H1 (cell line): ENCODE data around the gene UBA6. TPM values are rescaled to one million over a fixed set of nuclear protein-coding genes. Genes with fewer than 3 reads are reported as not detected.

Source experiments
- CTCF ChIA-PET: fragments of 300-600 bp; sonication (Branson Sonifier 250); formaldehyde crosslinking; loops from one replicate; lab custom pipeline; 2021; ENCODE audit not compliant: partially characterized antibody; lab: Charles Lee
- POLR2A ChIA-PET: fragments of 300-600 bp; sonication (Branson Sonifier 250); formaldehyde crosslinking; loops from one replicate; lab custom pipeline; 2021; ENCODE audit warnings: inconsistent platforms; ENCODE audit not compliant: partially characterized antibody; lab: Charles Lee
- DNase-seq, 2 experiments: peaks; one replicate each; pipeline versions ENCODE4 v3.0.0 to v3.0.0-alpha.2; 2010 to 2022; ENCODE audit warnings: low spot score in 2 of 2, low read depth in 1 of 2, mixed read lengths in 1 of 2
- FAIRE-seq: peaks from 2 replicates; lab custom pipeline; 2011; peaks lifted over from hg19 to GRCh38; lab: Jason Lieb, UNC
- H2AFZ ChIP-seq: 2 replicates; pipeline ENCODE4 v1.8.1; 2012; ENCODE audit warnings: low read length, inconsistent platforms
- H2AK5ac ChIP-seq: 2 replicates; pipeline ENCODE4 v1.6.1; 2013; ENCODE audit warnings: low read depth, low read length
- H2BK120ac ChIP-seq: replicated peaks from 2 replicates; pipeline ENCODE3; 2013; ENCODE audit warnings: low read depth, low read length, inconsistent platforms
- H2BK12ac ChIP-seq: 2 replicates; pipeline ENCODE4 v1.6.1; 2013; ENCODE audit warnings: low read depth, low read length
- H2BK15ac ChIP-seq: 2 replicates; pipeline ENCODE4 v1.6.1; 2013; ENCODE audit warnings: low read length
- H2BK20ac ChIP-seq: 2 replicates; pipeline ENCODE4 v1.6.1; 2013; ENCODE audit warnings: low read length
- H2BK5ac ChIP-seq: 2 replicates; pipeline ENCODE4 v1.6.1; 2013; ENCODE audit warnings: low read depth, low read length
- H3K14ac ChIP-seq: 2 replicates; pipeline ENCODE4 v1.6.1; 2013; ENCODE audit warnings: inconsistent platforms; ENCODE audit not compliant: insufficient read length
- H3K18ac ChIP-seq: 2 replicates; pipeline ENCODE4 v1.6.1; 2013; ENCODE audit warnings: low read length; ENCODE audit errors: extremely low read depth
- H3K23ac ChIP-seq: 2 replicates; pipeline ENCODE4 v1.6.1; 2013; ENCODE audit warnings: inconsistent platforms; ENCODE audit not compliant: insufficient read length
- H3K23me2 ChIP-seq: 2 replicates; pipeline ENCODE4 v1.6.1; 2013; ENCODE audit warnings: low read depth, low read length
- H3K27ac ChIP-seq: 2 replicates; pipeline ENCODE4 v1.6.1; 2011; ENCODE audit warnings: low read depth, low read length, inconsistent platforms
- H3K27me3 ChIP-seq, 4 experiments: replicated peaks in 1 of 4; 1 replicate in 1 of 4; 2 replicates in 3 of 4; pipeline versions ENCODE4 v1.6.1 to v1.8.1; 2011 to 2013; ENCODE audit warnings: low read length in 3 of 4, mild to moderate bottlenecking in 3 of 4, inconsistent platforms in 2 of 4, mixed read lengths in 2 of 4, moderate library complexity in 1 of 4; ENCODE audit not compliant: control insufficient read depth in 3 of 4, insufficient read depth in 3 of 4; ENCODE audit errors: extremely low read depth in 1 of 4
- H3K36me3 ChIP-seq, 4 experiments: 2 replicates each; pipeline versions ENCODE4 v1.6.1 to v1.8.1; 2011 to 2013; ENCODE audit warnings: mild to moderate bottlenecking in 4 of 4, low read length in 3 of 4, moderate library complexity in 2 of 4, control low read depth in 1 of 4, inconsistent platforms in 1 of 4; ENCODE audit not compliant: insufficient read depth in 4 of 4, control insufficient read depth in 2 of 4
- H3K4ac ChIP-seq: replicated peaks from 2 replicates; pipeline ENCODE3; 2013; ENCODE audit warnings: low read length, low read depth, mixed read lengths, inconsistent platforms; ENCODE audit not compliant: insufficient read length
- H3K4me1 ChIP-seq, 4 experiments: replicated peaks in 1 of 4; 1 replicate in 1 of 4; 2 replicates in 3 of 4; pipeline versions ENCODE4 v1.6.1 to v1.8.1; 2011 to 2013; ENCODE audit warnings: low read length in 3 of 4, inconsistent platforms in 2 of 4, mixed read lengths in 1 of 4; ENCODE audit not compliant: insufficient read depth in 4 of 4, control insufficient read depth in 3 of 4
- H3K4me2 ChIP-seq, 2 experiments: 2 replicates each; pipeline versions ENCODE4 v1.6.1 to v1.8.1; 2011 to 2013; ENCODE audit warnings: low read depth in 2 of 2, low read length in 2 of 2, control low read depth in 1 of 2, inconsistent platforms in 1 of 2, mild to moderate bottlenecking in 1 of 2; ENCODE audit not compliant: insufficient read depth in 1 of 2
- H3K4me3 ChIP-seq, 4 experiments: fragments of 200-600, 300-600 bp in 1 of 4; sonication (generic), shearing (Covaris generic), sonication (Bioruptor Twin) in 1 of 4; 2 replicates each; pipeline versions ENCODE4 v1.5.1 to v1.8.1; 2011 to 2016; ENCODE audit warnings: low read length in 4 of 4, low read depth in 3 of 4, control low read depth in 2 of 4, inconsistent platforms in 2 of 4, mild to moderate bottlenecking in 2 of 4, mixed read lengths in 1 of 4, moderate library complexity in 1 of 4; ENCODE audit not compliant: insufficient read depth in 2 of 4; ENCODE audit errors: extremely low read depth in 1 of 4
- H3K56ac ChIP-seq: replicated peaks from 2 replicates; pipeline ENCODE3; 2013; ENCODE audit warnings: low read depth, mild to moderate bottlenecking, mixed read lengths, low read length, inconsistent platforms; ENCODE audit not compliant: insufficient read length
- H3K79me1 ChIP-seq: 2 replicates; pipeline ENCODE4 v1.6.1; 2013; ENCODE audit warnings: low read depth, low read length, control low read depth
- H3K79me2 ChIP-seq, 2 experiments: 2 replicates each; pipeline versions ENCODE4 v1.6.1 to v1.8.1; 2012 to 2013; ENCODE audit warnings: low read length in 2 of 2, mild to moderate bottlenecking in 2 of 2, inconsistent platforms in 1 of 2; ENCODE audit not compliant: insufficient read depth in 2 of 2, control insufficient read depth in 1 of 2
- H3K9ac ChIP-seq, 4 experiments: replicated peaks in 1 of 4; 1 replicate in 1 of 4; 2 replicates in 3 of 4; pipeline versions ENCODE4 v1.6.1 to v1.8.1; 2011 to 2013; ENCODE audit warnings: low read depth in 3 of 4, low read length in 3 of 4, control low read depth in 2 of 4, mild to moderate bottlenecking in 2 of 4, moderate library complexity in 2 of 4, inconsistent platforms in 1 of 4; ENCODE audit errors: extremely low read depth in 1 of 4
- H3K9me3 ChIP-seq, 2 experiments: 2 replicates each; pipeline versions ENCODE4 v1.6.1 to v1.8.1; 2012 to 2013; ENCODE audit warnings: mild to moderate bottlenecking in 2 of 2, moderate library complexity in 2 of 2, control low read depth in 1 of 2, inconsistent platforms in 1 of 2, low read depth in 1 of 2, low read length in 1 of 2, mixed read lengths in 1 of 2; ENCODE audit not compliant: insufficient read depth in 2 of 2
- H4K20me1 ChIP-seq, 2 experiments: replicated peaks in 1 of 2; 2 replicates each; pipeline versions ENCODE3 to v1.8.1; 2011 to 2013; ENCODE audit warnings: inconsistent platforms in 2 of 2, low read length in 2 of 2, mild to moderate bottlenecking in 1 of 2; ENCODE audit not compliant: insufficient read depth in 2 of 2, control insufficient read depth in 1 of 2
- H4K5ac ChIP-seq: 2 replicates; pipeline ENCODE4 v1.6.1; 2013; ENCODE audit warnings: low read length, low read depth, mixed read lengths, inconsistent platforms; ENCODE audit not compliant: insufficient read length
- H4K8ac ChIP-seq: 2 replicates; pipeline ENCODE4 v1.8.0; 2013; ENCODE audit warnings: mild to moderate bottlenecking, moderate library complexity, low read length, inconsistent platforms; ENCODE audit not compliant: insufficient read depth; ENCODE audit errors: extremely low read depth
- H4K91ac ChIP-seq: replicated peaks from 2 replicates; pipeline ENCODE3; 2013; ENCODE audit warnings: low read length, mixed read lengths, inconsistent platforms; ENCODE audit not compliant: insufficient read length
- CBX5 ChIP-seq: fragments of 300-800, 300-1000 bp; sonication (generic); IDR thresholded peaks from 2 replicates; pipeline ENCODE4 v1.7.1; 2016; ENCODE audit warnings: antibody characterized with exemption, low read length, low read depth
- CEBPB ChIP-seq: IDR thresholded peaks from 2 replicates; pipeline ENCODE4 v1.6.1; 2012; ENCODE audit warnings: low read depth, low read length
- CTBP2 ChIP-seq: IDR thresholded peaks from 2 replicates; pipeline ENCODE4 v1.7.0; 2011; ENCODE audit warnings: borderline replicate concordance, mild to moderate bottlenecking, moderate library complexity, mixed read lengths, low read length; ENCODE audit not compliant: insufficient read depth, insufficient read length
- EZH2 ChIP-seq: fragments of 200-600 bp; sonication (generic); IDR thresholded peaks from 2 replicates; pipeline ENCODE4 v1.7.1; 2012; ENCODE audit warnings: low read depth, mild to moderate bottlenecking, moderate library complexity, low read length, inconsistent platforms; ENCODE audit not compliant: severe bottlenecking
- GABPA ChIP-seq: IDR thresholded peaks from 2 replicates; pipeline ENCODE4 v1.6.1; 2011; ENCODE audit warnings: mild to moderate bottlenecking, low read length, moderate library complexity, borderline replicate concordance; ENCODE audit not compliant: insufficient read depth
- KDM4A ChIP-seq: IDR thresholded peaks from one replicate; pipeline ENCODE4 v1.7.1; 2012; ENCODE audit warnings: low read depth, mild to moderate bottlenecking, moderate library complexity, low read length, inconsistent platforms; ENCODE audit not compliant: severe bottlenecking
- RAD21 ChIP-seq, 2 experiments: IDR thresholded peaks in 1 of 2; conservative IDR thresholded peaks in 1 of 2; 2 replicates each; pipeline ENCODE4 v1.6.1; 2011; ENCODE audit warnings: low read depth in 2 of 2, low read length in 2 of 2, improper control_type of control experiment in 1 of 2, inconsistent platforms in 1 of 2, mild to moderate bottlenecking in 1 of 2, moderate library complexity in 1 of 2
- RBBP5 ChIP-seq: IDR thresholded peaks from 2 replicates; pipeline ENCODE4 v1.7.1; 2012; ENCODE audit warnings: low read depth, mild to moderate bottlenecking, inconsistent platforms, low read length, moderate library complexity, borderline replicate concordance
- SIN3A ChIP-seq, 2 experiments: IDR thresholded peaks in 1 of 2; conservative IDR thresholded peaks in 1 of 2; 2 replicates each; pipeline ENCODE4 v1.6.1; 2011 to 2012; ENCODE audit warnings: low read length in 2 of 2, improper control_type of control experiment in 1 of 2, low read depth in 1 of 2, mild to moderate bottlenecking in 1 of 2
- SP4 ChIP-seq: IDR thresholded peaks from 2 replicates; pipeline ENCODE4 v1.6.1; 2012; ENCODE audit warnings: low read length, inconsistent platforms
- TCF12 ChIP-seq: IDR thresholded peaks from 2 replicates; pipeline ENCODE4 v1.6.1; 2011; ENCODE audit warnings: low read depth, mild to moderate bottlenecking, low read length
- TEAD4 ChIP-seq: IDR thresholded peaks from 2 replicates; pipeline ENCODE4 v1.6.1; 2012; ENCODE audit warnings: low read depth, low read length, inconsistent platforms, mixed read lengths
- WGBS, 2 experiments: shearing (Covaris generic) in 1 of 2; methylation state at CpG; one replicate each; pipeline versions ENCODE4 v1.1.6 to v1.1.7; 2013 to 2015; ENCODE audit warnings: low lambda C conversion rate in 2 of 2, mixed read lengths in 2 of 2, inconsistent platforms in 1 of 2, low coverage in 1 of 2, missing lambda C conversion rate in 1 of 2; ENCODE audit not compliant: insufficient replicate concordance in 2 of 2, insufficient coverage in 1 of 2, insufficient read length in 1 of 2; ENCODE audit errors: extremely low coverage in 1 of 2, missing lambda C conversion rate in 1 of 2; 5-methylcytosine and 5-hydroxymethylcytosine counted together
- polyA plus RNA-seq, 7 experiments: library from polyadenylated mRNA; depleted of rRNA in 3 of 7; stranded (reverse) in 5 of 7; unstranded in 2 of 7; fragments of >200 nt in 5 of 7; fragments of 200-250 nt in 2 of 7; gene quantifications; 1 replicate in 5 of 7; 2 replicates in 1 of 7; 4 replicates in 1 of 7; pipeline versions ENCODE4 v1.2.1 to v1.2.3, GENCODE V29; 2011 to 2013; ENCODE audit warnings: missing spikeins in 2 of 7, mixed read lengths in 2 of 7
- total RNA-seq: library from RNA; stranded (reverse); fragmentation: NEBNext Ultra II Directional; extraction: Animal tissue kit (Norgen Biotek cat#: 25700); gene quantifications from 2 replicates; pipeline ENCODE4 v1.2.1, GENCODE V29; 2021
- TF ChIP-seq, protein P1 (sequence below): IDR thresholded peaks from 2 replicates; pipeline ENCODE4 v1.6.1; 2012; ENCODE audit warnings: inconsistent platforms

UBA6 gene
- total and polyA plus RNA-seq, 2 of the 8 experiments (the other 6 are each of a cell fraction or from before 2014, with no cell fraction given) = 17.4 to 74.3 TPM

DNA sequence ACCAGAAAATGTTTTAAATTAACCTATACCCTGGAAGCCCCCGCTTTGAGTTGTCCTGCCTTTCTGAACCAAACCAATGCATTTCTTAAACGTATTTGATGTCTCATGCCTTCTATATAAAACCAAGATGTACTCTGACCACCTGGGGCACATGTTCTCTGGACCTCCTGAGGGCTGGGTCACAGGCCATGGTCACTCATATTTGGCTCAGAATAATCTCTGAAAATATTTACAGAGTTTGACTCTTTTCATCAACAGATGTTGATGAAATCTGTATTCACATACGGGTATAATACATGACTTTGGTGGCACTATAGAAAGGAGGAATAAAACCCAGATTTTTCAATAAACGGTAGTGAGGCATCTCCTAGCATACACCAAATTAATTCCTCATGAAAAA lies 86.8 kb downstream of the UBA6 start:
- no peaks in the 10 kb centered on the region for H3K27me3 ChIP-seq
- H2BK120ac ChIP-seq = no peak overlapping the region
- H3K56ac ChIP-seq = no peak overlapping the region
- no peak overlapping the region for H4K91ac ChIP-seq
- no peak overlapping the region for H3K4me3 ChIP-seq
- FAIRE-seq (no peak), DNase-seq (no peak)
- H3K79me2 ChIP-seq = no peaks in the 10 kb centered on the region
- POLR2A ChIA-PET = no interaction called here
- H4K20me1 ChIP-seq = no peaks in the 10 kb centered on the region
- 91% methylated on average over 4 of the region's 4 CpGs; no CpG with 5 or more reads in 1 of the 2 experiments for WGBS, 2 experiments
- H2BK20ac ChIP-seq = no peak overlapping the region
- H3K36me3 ChIP-seq = peaks cover 0 to 22% (median 4%) of the 10 kb centered on the region in 4 experiments; a peak in 4 of 8 replicates
- H3K23ac ChIP-seq = no peak overlapping the region
- H3K79me1 ChIP-seq = no peaks in the 10 kb centered on the region
- CTCF ChIA-PET = no interaction called here
- H2BK5ac ChIP-seq = no peak overlapping the region
- H3K14ac ChIP-seq = no peak overlapping the region
- H2BK12ac ChIP-seq = no peak overlapping the region
- H3K9ac ChIP-seq = no peak overlapping the region
- no peaks in the 10 kb centered on the region for H3K23me2 ChIP-seq
- no peak overlapping the region for H4K8ac ChIP-seq
- H3K27ac ChIP-seq = no peak overlapping the region
- H2AK5ac ChIP-seq = no peak overlapping the region
- H3K4me1 ChIP-seq = no peaks in the 10 kb centered on the region
- no peaks in the 10 kb centered on the region; a peak in 1 of 4 replicates for H3K9me3 ChIP-seq
- no peak overlapping the region for H4K5ac ChIP-seq
- H3K18ac ChIP-seq = no peak overlapping the region
- H3K4me2 ChIP-seq = no peak overlapping the region
- no peak overlapping the region for H2AFZ ChIP-seq
- H3K4ac ChIP-seq = no peak overlapping the region
- H2BK15ac ChIP-seq = no peak overlapping the region
- TF ChIP-seq CTBP2 (no peak), RAD21 (IDR thresholded peaks at IDR 0.05 in 1 of 2, conservative IDR thresholded peaks at IDR 0.05 in 1 of 2; ENCODE audit: low read depth in 2 of 2, low read length in 2 of 2) (no peak), EZH2 (no peak), TEAD4 (no peak), KDM4A (no peak), CBX5 (no peak), GABPA (no peak), SIN3A (conservative IDR thresholded peaks at IDR 0.05 in 1 of 2, IDR thresholded peaks at IDR 0.05 in 1 of 2; ENCODE audit: low read depth in 1 of 2, low read length in 2 of 2) (no peak), SP4 (no peak), TCF12 (no peak), RBBP5 (no peak), CEBPB (no peak)
- TF ChIP-seq, protein P1, sequence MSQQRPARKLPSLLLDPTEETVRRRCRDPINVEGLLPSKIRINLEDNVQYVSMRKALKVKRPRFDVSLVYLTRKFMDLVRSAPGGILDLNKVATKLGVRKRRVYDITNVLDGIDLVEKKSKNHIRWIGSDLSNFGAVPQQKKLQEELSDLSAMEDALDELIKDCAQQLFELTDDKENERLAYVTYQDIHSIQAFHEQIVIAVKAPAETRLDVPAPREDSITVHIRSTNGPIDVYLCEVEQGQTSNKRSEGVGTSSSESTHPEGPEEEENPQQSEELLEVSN = no peak
